H54 (cell line): Measurements from ENCODE around the gene RAB6A.
"Not testable (repeated sequence)": the region's sequence is repeated elsewhere in the genome, so short reads cannot be mapped to it uniquely, and the experiment has no call there.

ENCODE experiments used
- DNase-seq: peaks from one replicate; pipeline ENCODE4 v3.0.0; 2011; ENCODE audit warnings: low spot score, mixed read lengths; ENCODE audit not compliant: insufficient read length
- FAIRE-seq: peaks from 3 replicates; lab custom pipeline; 2011; peaks lifted over from hg19 to GRCh38; lab: Jason Lieb, UNC
- POLR2A ChIP-seq: IDR thresholded peaks from 2 replicates; pipeline ENCODE4 v1.6.1; 2011; ENCODE audit warnings: low read depth, mild to moderate bottlenecking, low read length

RAB6A gene

GRCh38 chr11:73753938-73754337 lies 6.9 kb downstream of the RAB6A start:
- DNase-seq, result no peak
- TF ChIP-seq POLR2A, result no peak
- FAIRE-seq, result no peak

GRCh38 chr11:73752903-73753302 lies 8.0 kb downstream of the RAB6A start:
- no peak for DNase-seq
- TF ChIP-seq POLR2A, result no peak
- FAIRE-seq, result no peak

- no peak for TF ChIP-seq POLR2A
- no peak for FAIRE-seq
- DNase-seq, result no peak
Observed at GRCh38 chr11:73752216-73752867, 8.5 kb downstream of the RAB6A start.

GRCh38 chr11:73750862-73751261 lies 10.0 kb downstream of the RAB6A start:
- FAIRE-seq, DNase-seq: not testable (repeated sequence)

DNA sequence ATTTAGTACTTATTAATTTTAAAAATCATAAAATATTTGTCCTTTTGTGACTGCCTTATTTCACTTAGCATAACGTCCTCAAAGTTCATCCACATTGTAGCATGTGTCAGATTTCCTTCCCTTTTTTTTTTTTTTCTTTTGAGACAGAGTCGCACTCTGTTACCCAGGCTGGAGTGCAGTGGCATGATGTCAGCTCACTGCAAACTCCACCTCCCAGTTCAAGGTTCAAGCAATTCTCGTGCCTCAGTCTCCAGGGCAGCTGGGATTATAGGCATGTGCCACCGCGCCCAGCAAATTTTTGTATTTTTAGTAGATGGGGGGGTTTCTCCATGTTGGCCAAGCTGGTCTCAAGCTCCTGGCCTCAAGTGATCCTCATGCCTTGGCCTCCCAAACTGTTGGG lies 10.6 kb downstream of the RAB6A start:
- DNase-seq (no peak), FAIRE-seq (no peak)
- no peak for TF ChIP-seq POLR2A

DNA sequence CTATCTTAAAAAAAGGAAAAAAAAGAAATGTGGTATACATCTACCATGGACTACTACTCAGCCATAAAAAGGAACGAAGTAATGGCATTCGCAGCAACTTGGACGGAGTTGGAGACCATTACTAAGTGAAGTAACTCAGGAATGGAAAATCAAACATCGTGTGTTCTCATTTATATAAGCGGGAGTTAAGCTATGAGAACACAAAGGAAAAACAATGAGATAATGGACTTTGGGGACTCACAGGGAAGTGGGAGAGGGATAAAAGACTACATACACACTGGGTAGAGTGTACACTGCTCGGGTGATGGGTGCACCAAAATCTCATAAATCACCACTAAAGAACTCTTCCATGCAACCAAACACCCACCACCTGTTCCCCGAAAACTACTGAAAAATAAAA lies 11.8 kb downstream of the RAB6A start:
- FAIRE-seq (no peak), DNase-seq (no peak)
- TF ChIP-seq POLR2A, result no peak

DNA sequence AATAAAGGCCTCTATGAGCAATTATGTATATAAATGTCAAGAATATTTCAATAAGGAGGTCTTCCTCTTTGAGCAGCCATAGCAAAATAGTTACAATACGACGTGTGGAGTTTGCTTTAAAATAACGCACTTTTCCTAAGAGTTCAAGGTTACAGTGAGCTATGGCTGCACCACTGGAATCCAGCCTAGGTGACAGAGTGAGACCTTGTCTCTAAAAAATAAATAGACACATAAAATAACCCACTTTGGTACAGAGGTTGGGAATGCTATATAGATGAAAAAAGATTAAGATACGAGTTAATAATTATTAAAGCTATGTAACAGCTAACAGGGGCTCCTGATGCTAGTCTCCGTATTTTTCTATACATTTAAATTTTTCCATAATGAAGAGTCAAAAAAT lies 12.6 kb downstream of the RAB6A start:
- FAIRE-seq (no peak), DNase-seq (no peak)
- TF ChIP-seq POLR2A, result no peak

DNA sequence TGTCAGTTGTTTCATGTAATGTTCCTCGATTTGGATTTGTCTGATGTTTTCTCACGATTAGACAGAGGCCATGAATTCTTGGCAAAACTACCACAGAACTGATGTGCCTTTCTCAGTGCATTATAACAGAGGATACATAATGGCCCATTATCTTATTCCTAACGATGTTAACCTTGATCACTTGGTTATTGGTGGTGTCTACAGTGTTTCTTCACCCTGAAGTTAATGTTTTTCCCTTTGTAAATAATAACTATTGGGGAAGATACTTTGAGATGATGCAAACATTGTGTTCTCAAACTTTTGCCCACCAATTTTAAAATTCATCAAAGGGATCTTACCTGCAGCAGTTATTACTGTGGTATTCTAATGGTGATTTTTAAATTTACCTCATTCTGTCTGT lies 13.1 kb downstream of the RAB6A start:
- FAIRE-seq, result no peak
- DNase-seq, result no peak
- no peak for TF ChIP-seq POLR2A

DNA sequence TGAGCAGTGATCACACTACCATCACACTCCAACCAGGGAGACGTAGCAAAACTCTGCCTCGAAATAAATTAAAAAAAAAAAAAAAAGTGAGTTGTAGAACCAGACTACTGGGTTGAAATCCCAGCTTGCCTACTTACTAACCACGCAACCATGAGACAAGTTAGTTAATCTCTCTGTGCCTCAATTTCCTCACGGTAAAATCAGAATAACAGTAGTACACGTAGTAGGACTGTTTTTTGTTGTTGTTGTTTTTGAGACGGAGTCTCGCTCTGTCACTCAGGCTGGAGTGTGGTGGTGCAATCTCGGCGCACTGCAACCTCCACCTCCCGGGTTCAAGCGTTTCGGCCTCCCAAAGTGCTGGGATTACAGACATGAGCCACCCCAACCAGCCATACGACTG lies 14.2 kb downstream of the RAB6A start:
- DNase-seq (no peak), FAIRE-seq (no peak)
- TF ChIP-seq POLR2A, result no peak

- no peak for TF ChIP-seq POLR2A
- FAIRE-seq, result no peak
Observed at GRCh38 chr11:73743045-73743444, 17.8 kb downstream of the RAB6A start.

GRCh38 chr11:73735959-73736358 lies 24.9 kb downstream of the RAB6A start:
- FAIRE-seq, DNase-seq: not testable (repeated sequence)

More at GRCh38 chr11:73743045-73743444, 17.8 kb downstream of the RAB6A start:
- DNase-seq, result no peak

DNA sequence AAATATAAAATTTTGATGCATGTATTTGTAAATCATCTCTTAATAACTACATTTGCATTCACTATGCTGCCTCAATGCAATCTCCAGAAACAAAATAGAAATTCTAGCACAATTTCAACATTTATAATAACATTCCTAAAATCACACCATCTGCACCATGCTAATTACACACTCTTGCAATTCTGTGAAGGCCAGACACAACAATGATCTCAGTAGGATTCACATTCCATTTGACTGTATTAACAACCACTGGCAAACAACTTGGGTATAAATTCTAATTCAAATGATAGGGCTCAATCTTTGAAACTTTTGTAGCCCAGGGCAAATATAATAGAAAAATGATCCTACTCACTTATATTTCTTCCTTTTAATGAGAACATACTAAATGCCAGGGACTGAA lies 25.9 kb downstream of the RAB6A start:
- FAIRE-seq (no peak), DNase-seq (no peak)
- TF ChIP-seq POLR2A, result no peak

- DNase-seq, FAIRE-seq: not testable (repeated sequence)
Observed at GRCh38 chr11:73734011-73734410, 26.9 kb downstream of the RAB6A start.

DNA sequence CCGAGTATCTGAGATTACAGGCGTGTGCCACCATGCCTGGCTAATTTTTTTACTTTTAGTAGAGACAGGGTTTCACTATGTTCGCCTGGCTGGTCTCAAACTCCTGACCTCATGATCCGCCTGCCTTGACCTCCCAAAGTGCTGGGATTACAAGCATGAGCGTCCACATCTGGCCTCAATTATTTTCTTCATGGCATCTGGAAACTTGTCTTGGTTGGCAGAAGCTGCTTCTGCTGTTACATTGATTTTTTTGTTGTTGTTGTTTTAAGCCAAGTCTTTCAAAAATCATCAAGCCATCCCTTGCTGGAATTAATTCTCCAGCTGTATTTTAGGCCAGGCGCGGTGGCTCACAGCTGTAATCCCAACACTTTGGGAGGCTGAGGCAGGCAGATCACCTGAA lies 27.9 kb downstream of the RAB6A start:
- not testable (repeated sequence) for FAIRE-seq, DNase-seq

DNA sequence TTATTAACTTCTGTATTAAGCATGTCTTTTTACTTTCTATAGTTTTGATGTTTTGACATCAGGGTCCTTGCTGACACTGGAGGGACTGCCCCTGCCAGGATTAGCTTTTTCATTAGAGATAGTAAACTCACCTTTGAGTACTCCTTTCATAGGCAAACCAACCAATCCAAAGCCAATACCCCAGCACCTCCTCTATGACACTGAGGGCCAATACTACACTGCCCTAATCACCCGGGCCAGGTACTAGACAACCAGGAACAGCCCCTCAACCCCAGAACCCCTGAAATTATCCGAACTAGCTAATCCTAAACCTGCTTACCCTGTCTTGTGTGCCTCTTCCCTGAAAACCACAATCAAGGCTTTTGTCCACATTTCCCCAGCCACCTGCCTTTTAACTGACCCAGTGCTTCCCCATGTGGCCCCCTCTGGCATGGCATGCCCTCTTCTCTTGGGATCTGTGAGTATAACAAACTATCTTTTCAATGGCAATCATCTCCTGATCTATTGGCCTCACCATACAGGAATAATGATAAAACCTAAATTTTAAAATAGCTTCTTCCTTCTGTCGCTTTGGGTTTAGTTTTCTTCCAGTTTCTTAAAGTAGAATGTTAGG lies 31.2 kb downstream of the RAB6A start:
- no peak for TF ChIP-seq POLR2A
- DNase-seq (no peak), FAIRE-seq (no peak)
